Prostate gland (tissue), 2 donors: Measurements from ENCODE around the gene SMIM3.

Experiments
- POLR2A ChIP-seq: fragments of 450-650 bp; IDR thresholded peaks from one replicate; pipeline ENCODE4 v1.6.1; 2016; ENCODE audit warnings: antibody characterized with exemption, mild to moderate bottlenecking
- POLR2AphosphoS5 ChIP-seq: sonication (generic); formaldehyde crosslinking; IDR thresholded peaks from one replicate; pipeline ENCODE4 v1.6.1; 2017; ENCODE audit warnings: antibody characterized with exemption
- TF ChIP-seq, protein P1 (sequence below), 4 experiments: fragments of 200-600 bp in 2 of 4; fragments of 450-650 bp in 2 of 4; sonication (generic) in 2 of 4; IDR thresholded peaks; 1 replicate in 3 of 4; 2 replicates in 1 of 4; pipeline ENCODE4 v1.5.1; 2016 to 2019; ENCODE audit warnings: antibody characterized with exemption in 4 of 4, mild to moderate bottlenecking in 2 of 4, moderate library complexity in 2 of 4

DNA sequence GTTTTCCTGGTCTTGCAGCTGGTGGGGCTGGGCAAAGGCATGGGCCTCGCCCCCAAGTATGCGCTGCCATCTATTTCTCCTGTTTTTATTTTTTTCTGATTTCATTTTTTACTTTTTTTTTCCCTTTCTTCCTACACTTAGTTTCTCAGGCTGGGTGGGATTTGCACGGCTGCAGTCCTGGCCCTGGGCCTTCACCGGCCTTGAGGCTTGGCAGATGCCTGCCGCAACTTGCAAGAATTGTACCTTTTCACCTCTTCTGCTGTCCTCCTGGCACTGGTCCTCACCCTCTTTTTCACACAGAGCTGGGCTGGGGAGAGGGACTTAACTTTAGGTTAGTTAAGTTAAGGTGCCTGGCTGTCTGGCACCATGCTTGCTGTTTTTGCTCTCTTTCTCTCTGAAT, 57.5 kb downstream of the SMIM3 start:
- TF ChIP-seq, protein P1, sequence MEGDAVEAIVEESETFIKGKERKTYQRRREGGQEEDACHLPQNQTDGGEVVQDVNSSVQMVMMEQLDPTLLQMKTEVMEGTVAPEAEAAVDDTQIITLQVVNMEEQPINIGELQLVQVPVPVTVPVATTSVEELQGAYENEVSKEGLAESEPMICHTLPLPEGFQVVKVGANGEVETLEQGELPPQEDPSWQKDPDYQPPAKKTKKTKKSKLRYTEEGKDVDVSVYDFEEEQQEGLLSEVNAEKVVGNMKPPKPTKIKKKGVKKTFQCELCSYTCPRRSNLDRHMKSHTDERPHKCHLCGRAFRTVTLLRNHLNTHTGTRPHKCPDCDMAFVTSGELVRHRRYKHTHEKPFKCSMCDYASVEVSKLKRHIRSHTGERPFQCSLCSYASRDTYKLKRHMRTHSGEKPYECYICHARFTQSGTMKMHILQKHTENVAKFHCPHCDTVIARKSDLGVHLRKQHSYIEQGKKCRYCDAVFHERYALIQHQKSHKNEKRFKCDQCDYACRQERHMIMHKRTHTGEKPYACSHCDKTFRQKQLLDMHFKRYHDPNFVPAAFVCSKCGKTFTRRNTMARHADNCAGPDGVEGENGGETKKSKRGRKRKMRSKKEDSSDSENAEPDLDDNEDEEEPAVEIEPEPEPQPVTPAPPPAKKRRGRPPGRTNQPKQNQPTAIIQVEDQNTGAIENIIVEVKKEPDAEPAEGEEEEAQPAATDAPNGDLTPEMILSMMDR (IDR thresholded peaks at IDR 0.05) = no peak
- TF ChIP-seq POLR2A (no peak), POLR2AphosphoS5 (no peak)
